ENCODE results near the gene GALNT2.

The GALNT2 gene

DNA sequence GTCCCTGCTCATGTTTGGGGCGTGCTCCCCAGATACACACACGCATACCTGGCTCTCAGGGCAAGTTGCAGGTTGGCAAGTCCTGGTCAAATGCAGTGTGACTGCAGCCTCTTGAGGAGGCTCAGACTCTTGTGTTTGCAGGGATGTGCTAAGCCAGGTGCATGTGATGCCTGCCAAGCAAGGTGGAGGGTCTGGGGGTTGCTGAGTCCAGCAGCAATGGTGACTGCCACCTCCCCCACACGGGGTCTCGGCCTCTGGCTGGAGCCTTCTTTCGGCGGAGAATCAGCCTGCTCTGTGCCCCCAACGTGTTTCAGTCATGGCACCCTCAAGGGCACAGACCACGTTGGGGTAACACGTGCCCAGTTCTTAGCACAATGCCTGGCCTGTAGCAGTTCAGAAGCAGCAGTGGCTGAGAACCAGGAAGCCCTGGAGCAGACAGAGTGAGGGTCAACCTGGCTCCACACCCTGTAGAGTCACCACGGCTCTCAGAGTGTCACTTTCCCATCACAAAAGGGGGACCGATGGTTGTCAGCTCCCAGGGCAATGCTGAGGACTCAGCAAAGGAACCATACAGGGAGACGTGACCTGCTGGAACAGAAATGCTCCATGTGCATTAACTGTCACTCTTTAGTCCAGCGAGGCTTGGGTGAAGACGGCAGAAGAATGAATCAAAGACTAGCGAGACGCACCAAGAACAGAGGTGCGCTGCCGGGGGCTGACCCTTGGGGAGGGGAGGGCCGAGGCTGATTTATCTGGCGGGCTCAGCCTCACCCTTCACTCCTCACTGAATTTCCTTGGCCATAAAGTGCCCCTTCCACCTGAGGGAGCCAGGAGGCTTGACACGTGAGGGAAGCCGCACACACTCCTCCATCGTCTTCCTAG, 250.1 kb downstream of the GALNT2 start:
- TF ChIP-seq, protein P1, sequence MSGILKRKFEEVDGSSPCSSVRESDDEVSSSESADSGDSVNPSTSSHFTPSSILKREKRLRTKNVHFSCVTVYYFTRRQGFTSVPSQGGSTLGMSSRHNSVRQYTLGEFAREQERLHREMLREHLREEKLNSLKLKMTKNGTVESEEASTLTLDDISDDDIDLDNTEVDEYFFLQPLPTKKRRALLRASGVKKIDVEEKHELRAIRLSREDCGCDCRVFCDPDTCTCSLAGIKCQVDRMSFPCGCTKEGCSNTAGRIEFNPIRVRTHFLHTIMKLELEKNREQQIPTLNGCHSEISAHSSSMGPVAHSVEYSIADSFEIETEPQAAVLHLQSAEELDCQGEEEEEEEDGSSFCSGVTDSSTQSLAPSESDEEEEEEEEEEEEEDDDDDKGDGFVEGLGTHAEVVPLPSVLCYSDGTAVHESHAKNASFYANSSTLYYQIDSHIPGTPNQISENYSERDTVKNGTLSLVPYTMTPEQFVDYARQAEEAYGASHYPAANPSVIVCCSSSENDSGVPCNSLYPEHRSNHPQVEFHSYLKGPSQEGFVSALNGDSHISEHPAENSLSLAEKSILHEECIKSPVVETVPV (CRISPR knock-in tag; IDR thresholded peaks at IDR 0.05): no peak
- no peak for TF ChIP-seq PPARA (CRISPR knock-in tag; IDR thresholded peaks at IDR 0.05; ENCODE audit: borderline replicate concordance)
- TF ChIP-seq, protein P2, sequence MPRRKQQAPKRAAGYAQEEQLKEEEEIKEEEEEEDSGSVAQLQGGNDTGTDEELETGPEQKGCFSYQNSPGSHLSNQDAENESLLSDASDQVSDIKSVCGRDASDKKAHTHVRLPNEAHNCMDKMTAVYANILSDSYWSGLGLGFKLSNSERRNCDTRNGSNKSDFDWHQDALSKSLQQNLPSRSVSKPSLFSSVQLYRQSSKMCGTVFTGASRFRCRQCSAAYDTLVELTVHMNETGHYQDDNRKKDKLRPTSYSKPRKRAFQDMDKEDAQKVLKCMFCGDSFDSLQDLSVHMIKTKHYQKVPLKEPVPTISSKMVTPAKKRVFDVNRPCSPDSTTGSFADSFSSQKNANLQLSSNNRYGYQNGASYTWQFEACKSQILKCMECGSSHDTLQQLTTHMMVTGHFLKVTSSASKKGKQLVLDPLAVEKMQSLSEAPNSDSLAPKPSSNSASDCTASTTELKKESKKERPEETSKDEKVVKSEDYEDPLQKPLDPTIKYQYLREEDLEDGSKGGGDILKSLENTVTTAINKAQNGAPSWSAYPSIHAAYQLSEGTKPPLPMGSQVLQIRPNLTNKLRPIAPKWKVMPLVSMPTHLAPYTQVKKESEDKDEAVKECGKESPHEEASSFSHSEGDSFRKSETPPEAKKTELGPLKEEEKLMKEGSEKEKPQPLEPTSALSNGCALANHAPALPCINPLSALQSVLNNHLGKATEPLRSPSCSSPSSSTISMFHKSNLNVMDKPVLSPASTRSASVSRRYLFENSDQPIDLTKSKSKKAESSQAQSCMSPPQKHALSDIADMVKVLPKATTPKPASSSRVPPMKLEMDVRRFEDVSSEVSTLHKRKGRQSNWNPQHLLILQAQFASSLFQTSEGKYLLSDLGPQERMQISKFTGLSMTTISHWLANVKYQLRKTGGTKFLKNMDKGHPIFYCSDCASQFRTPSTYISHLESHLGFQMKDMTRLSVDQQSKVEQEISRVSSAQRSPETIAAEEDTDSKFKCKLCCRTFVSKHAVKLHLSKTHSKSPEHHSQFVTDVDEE (CRISPR knock-in tag; IDR thresholded peaks at IDR 0.05): no peak
- TF ChIP-seq ESRRG (CRISPR knock-in tag; IDR thresholded peaks at IDR 0.05): no peak
- TF ChIP-seq GLIS3 (CRISPR knock-in tag; IDR thresholded peaks at IDR 0.05): no peak
- TF ChIP-seq CSDC2 (CRISPR knock-in tag; IDR thresholded peaks at IDR 0.05): no peak
- no peak for TF ChIP-seq ARNTL (CRISPR knock-in tag; IDR thresholded peaks at IDR 0.05; ENCODE audit: borderline replicate concordance, low read depth)
- TF ChIP-seq RARB (CRISPR knock-in tag; IDR thresholded peaks at IDR 0.05): no peak
- no peak for TF ChIP-seq OSR1 (CRISPR knock-in tag; IDR thresholded peaks at IDR 0.05)
- TF ChIP-seq ZNF70 (CRISPR knock-in tag; IDR thresholded peaks at IDR 0.05): no peak
- no peak for ATAC-seq

DNA sequence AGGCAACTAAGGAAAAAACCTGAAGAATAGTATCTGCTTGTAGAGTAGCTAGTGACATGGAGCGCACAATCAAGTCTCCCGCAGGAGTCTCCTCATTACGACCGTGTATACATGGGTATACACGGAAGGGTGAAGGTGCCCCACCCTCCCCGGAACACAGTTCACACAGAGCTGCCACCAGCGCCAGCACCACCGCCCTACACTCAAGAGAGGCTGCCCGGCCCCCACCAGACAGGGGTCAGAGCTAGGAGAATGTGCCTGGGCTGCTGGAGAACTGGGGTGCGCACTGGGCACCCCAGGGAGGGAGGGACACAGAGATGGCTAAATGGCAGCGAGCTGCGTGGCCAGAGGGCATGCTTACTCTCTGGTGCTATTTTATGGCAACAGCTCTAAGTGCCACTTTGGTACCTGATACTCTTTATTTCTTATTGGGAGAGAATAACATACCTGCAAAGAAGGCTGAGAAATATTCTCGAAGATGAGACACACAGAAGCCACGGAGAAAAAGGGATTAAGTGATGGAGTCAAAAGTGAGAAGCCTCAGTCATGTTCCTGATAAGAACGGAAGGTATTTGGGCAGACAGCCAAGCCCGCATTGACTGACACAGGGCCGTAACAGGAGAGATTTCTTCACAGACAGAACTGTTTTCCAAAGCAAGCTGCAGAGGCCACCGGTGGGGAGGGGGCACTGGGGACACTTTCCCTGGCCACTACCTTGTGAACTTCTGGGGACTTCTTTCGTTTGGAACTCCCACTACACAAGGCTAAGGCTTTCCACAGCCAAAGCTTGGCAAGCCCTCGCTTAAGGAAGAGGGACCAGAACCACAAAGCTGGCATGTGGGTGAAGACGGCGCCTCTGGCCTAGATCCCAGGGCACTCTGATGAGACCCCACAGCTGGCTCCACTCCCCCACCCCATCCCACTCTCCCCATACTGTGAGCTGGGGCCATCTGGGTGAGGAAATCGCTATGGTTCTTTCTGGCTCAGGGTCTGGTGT, 251.1 kb downstream of the GALNT2 start:
- TF ChIP-seq, protein P3, sequence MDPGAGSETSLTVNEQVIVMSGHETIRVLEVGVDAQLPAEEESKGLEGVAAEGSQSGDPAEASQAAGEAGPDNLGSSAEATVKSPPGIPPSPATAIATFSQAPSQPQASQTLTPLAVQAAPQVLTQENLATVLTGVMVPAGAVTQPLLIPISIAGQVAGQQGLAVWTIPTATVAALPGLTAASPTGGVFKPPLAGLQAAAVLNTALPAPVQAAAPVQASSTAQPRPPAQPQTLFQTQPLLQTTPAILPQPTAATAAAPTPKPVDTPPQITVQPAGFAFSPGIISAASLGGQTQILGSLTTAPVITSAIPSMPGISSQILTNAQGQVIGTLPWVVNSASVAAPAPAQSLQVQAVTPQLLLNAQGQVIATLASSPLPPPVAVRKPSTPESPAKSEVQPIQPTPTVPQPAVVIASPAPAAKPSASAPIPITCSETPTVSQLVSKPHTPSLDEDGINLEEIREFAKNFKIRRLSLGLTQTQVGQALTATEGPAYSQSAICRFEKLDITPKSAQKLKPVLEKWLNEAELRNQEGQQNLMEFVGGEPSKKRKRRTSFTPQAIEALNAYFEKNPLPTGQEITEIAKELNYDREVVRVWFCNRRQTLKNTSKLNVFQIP (CRISPR knock-in tag; IDR thresholded peaks at IDR 0.05; ENCODE audit: borderline replicate concordance, low read depth): no peak
- TF ChIP-seq, protein P4, sequence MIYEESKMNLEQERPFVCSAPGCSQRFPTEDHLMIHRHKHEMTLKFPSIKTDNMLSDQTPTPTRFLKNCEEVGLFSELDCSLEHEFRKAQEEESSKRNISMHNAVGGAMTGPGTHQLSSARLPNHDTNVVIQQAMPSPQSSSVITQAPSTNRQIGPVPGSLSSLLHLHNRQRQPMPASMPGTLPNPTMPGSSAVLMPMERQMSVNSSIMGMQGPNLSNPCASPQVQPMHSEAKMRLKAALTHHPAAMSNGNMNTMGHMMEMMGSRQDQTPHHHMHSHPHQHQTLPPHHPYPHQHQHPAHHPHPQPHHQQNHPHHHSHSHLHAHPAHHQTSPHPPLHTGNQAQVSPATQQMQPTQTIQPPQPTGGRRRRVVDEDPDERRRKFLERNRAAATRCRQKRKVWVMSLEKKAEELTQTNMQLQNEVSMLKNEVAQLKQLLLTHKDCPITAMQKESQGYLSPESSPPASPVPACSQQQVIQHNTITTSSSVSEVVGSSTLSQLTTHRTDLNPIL (CRISPR knock-in tag; IDR thresholded peaks at IDR 0.05; ENCODE audit: low read depth): no peak
- no peak for TF ChIP-seq CSDC2 (CRISPR knock-in tag; IDR thresholded peaks at IDR 0.05)
- no peak for TF ChIP-seq ARNTL (CRISPR knock-in tag; IDR thresholded peaks at IDR 0.05; ENCODE audit: borderline replicate concordance, low read depth)
- no peak for ATAC-seq

DNA sequence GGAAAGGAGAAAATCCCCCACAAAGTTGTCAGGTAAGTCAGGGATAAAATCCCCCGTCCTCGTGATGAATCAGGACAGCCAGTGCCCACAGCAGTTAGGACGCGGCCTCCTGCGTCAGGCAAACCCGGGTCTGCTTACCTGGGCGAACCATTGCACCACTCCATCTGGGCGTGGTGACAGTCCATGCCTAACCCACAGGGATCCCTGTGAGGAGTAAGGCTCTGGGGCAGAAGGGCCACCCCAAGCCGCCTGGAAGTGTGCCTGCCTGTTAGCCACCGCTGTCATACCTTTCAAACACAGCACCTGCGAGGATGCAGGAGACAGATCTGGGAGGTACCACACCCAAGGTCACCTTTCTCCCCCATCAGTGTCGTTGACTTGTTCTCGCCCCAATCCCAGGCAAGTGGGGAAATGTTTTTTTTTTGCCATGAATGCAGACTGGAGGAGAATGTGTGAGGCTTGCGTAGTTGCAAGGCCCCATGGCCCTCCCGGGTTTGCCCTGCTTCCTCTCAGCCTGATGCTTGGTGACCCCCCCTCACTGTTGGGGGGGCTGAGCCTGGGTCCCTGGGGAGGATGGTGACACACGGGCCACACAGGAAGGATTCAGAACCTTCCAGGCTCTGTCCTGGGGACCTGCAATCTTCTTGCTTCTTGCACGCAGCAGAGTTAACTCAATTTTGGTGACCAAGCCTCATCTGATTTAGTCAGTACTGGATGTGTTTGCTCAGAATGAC, 252.1 kb downstream of the GALNT2 start:
- no peak for TF ChIP-seq ISL1 (CRISPR knock-in tag; IDR thresholded peaks at IDR 0.05)
- no peak for TF ChIP-seq BACH2 (CRISPR knock-in tag; IDR thresholded peaks at IDR 0.05; ENCODE audit: borderline replicate concordance)
- TF ChIP-seq, protein P3 (CRISPR knock-in tag; IDR thresholded peaks at IDR 0.05; ENCODE audit: borderline replicate concordance, low read depth): no peak
- TF ChIP-seq ZFP3 (CRISPR knock-in tag; IDR thresholded peaks at IDR 0.05): no peak
- no peak for TF ChIP-seq TOX (CRISPR knock-in tag; IDR thresholded peaks at IDR 0.05; ENCODE audit: borderline replicate concordance)
- TF ChIP-seq PPARA (CRISPR knock-in tag; IDR thresholded peaks at IDR 0.05; ENCODE audit: borderline replicate concordance): no peak
- no peak for TF ChIP-seq ZNF565 (CRISPR knock-in tag; conservative IDR thresholded peaks at IDR 0.05; ENCODE audit: low read depth)
- no peak for TF ChIP-seq ARNTL (CRISPR knock-in tag; IDR thresholded peaks at IDR 0.05; ENCODE audit: borderline replicate concordance, low read depth)
- no peak for TF ChIP-seq ESRRG (CRISPR knock-in tag; IDR thresholded peaks at IDR 0.05)
- TF ChIP-seq, protein P5, sequence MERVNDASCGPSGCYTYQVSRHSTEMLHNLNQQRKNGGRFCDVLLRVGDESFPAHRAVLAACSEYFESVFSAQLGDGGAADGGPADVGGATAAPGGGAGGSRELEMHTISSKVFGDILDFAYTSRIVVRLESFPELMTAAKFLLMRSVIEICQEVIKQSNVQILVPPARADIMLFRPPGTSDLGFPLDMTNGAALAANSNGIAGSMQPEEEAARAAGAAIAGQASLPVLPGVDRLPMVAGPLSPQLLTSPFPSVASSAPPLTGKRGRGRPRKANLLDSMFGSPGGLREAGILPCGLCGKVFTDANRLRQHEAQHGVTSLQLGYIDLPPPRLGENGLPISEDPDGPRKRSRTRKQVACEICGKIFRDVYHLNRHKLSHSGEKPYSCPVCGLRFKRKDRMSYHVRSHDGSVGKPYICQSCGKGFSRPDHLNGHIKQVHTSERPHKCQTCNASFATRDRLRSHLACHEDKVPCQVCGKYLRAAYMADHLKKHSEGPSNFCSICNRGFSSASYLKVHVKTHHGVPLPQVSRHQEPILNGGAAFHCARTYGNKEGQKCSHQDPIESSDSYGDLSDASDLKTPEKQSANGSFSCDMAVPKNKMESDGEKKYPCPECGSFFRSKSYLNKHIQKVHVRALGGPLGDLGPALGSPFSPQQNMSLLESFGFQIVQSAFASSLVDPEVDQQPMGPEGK (CRISPR knock-in tag; IDR thresholded peaks at IDR 0.05; ENCODE audit: borderline replicate concordance): no peak
- no peak for ATAC-seq
